ENCODE data around the gene SEC14L5.

SEC14L5 gene

DNA sequence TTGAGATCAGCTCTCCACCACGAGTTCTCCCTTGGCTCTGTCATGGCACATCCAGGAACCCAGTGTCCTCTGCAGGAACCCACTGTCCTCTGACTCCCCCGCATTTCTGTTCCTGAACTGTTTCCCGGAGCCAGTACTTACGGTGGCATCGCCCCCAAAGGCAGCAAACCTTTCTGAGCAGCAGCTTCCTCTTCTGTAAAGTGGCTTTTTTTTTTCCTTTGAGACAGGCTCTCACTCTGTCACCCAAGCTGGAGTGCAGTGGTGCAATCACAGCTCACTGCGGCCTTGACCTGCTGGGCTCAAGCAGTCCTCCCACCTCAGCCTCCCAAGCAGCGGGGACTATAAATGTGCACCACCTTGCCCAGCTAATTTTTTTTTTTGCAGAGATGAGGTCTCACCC is 43.4 kb downstream of the SEC14L5 start:
- no peak overlapping the region for H2AFZ ChIP-seq (ENCODE audit: low read length)
- H3K4me3 ChIP-seq (ENCODE audit: low read length) = no peak overlapping the region
- TF ChIP-seq EZH2 (optimal IDR thresholded peaks at IDR 0.05; ENCODE audit: low read depth, low read length) (no peak), EZH2phosphoT487 (IDR thresholded peaks at IDR 0.05; ENCODE audit: low read length) (no peak)
- TF ChIP-seq, protein P1, sequence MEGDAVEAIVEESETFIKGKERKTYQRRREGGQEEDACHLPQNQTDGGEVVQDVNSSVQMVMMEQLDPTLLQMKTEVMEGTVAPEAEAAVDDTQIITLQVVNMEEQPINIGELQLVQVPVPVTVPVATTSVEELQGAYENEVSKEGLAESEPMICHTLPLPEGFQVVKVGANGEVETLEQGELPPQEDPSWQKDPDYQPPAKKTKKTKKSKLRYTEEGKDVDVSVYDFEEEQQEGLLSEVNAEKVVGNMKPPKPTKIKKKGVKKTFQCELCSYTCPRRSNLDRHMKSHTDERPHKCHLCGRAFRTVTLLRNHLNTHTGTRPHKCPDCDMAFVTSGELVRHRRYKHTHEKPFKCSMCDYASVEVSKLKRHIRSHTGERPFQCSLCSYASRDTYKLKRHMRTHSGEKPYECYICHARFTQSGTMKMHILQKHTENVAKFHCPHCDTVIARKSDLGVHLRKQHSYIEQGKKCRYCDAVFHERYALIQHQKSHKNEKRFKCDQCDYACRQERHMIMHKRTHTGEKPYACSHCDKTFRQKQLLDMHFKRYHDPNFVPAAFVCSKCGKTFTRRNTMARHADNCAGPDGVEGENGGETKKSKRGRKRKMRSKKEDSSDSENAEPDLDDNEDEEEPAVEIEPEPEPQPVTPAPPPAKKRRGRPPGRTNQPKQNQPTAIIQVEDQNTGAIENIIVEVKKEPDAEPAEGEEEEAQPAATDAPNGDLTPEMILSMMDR (IDR thresholded peaks at IDR 0.05; ENCODE audit: low read length) = no peak
- no peak for DNase-seq
- H3K27ac ChIP-seq (ENCODE audit: low read length) = no peak overlapping the region
- no peaks in the 10 kb centered on the region for H4K20me1 ChIP-seq (ENCODE audit: insufficient read depth, low read length)
- peaks cover 66% of the 10 kb centered on the region for H3K27me3 ChIP-seq (replicated peaks; ENCODE audit: insufficient read depth, low read length)
- H3K9me2 ChIP-seq (replicated peaks; ENCODE audit: insufficient read depth, low read length) = no peaks in the 10 kb centered on the region
- no peak overlapping the region for H3K4me2 ChIP-seq (ENCODE audit: low read depth, low read length)
- no peaks in the 10 kb centered on the region for H3K79me2 ChIP-seq (ENCODE audit: low read length)
- H3K36me3 ChIP-seq (replicated peaks; ENCODE audit: insufficient read depth, low read length) = no peaks in the 10 kb centered on the region
- H3K9ac ChIP-seq (ENCODE audit: low read length) = no peak overlapping the region
- no peaks in the 10 kb centered on the region for H3F3A ChIP-seq (ENCODE audit: insufficient read depth, low read length)
- no peaks in the 10 kb centered on the region for H3K9me3 ChIP-seq (replicated peaks; ENCODE audit: insufficient read depth, low read length)
- H3K4me1 ChIP-seq (ENCODE audit: low read length) = no peaks in the 10 kb centered on the region

DNA sequence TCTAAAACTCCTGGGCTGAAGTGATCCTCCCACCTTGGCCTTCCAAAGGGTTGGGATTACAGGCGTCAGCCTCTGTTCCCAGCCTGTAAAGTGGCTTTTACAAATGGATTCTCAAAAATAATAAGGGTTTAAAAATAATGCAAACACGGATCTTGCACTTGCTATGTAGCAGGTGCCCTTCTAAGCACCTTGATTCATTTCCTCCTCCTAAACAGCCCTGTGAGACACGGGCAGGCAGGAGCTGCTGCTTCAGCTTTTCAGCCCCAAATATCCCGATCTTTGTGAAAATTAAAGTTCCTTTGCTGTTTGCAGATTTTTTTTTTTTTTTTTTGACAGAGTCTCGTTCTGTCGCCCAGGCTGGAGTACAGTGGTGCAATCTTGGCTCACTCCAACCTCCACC is 43.9 kb downstream of the SEC14L5 start:
- Histone ChIP-seq H4K20me1 (ENCODE audit: insufficient read depth, low read length) (no peaks in the 10 kb centered on the region), H3F3A (ENCODE audit: insufficient read depth, low read length) (no peaks in the 10 kb centered on the region), H3K79me2 (ENCODE audit: low read length) (no peaks in the 10 kb centered on the region), H3K4me2 (ENCODE audit: low read depth, low read length) (no peak overlapping the region), H3K4me3 (ENCODE audit: low read length) (no peak overlapping the region), H3K9me2 (replicated peaks; ENCODE audit: insufficient read depth, low read length) (no peaks in the 10 kb centered on the region), H3K4me1 (ENCODE audit: low read length) (no peaks in the 10 kb centered on the region), H3K9ac (ENCODE audit: low read length) (no peak overlapping the region), H2AFZ (ENCODE audit: low read length) (no peak overlapping the region), H3K27me3 (replicated peaks; ENCODE audit: insufficient read depth, low read length) (peaks cover 65% of the 10 kb centered on the region), H3K36me3 (replicated peaks; ENCODE audit: insufficient read depth, low read length) (no peaks in the 10 kb centered on the region), H3K9me3 (replicated peaks; ENCODE audit: insufficient read depth, low read length) (no peaks in the 10 kb centered on the region), H3K27ac (ENCODE audit: low read length) (no peak overlapping the region)
- DNase-seq = no peak
- TF ChIP-seq EZH2 (optimal IDR thresholded peaks at IDR 0.05; ENCODE audit: low read depth, low read length) (no peak), EZH2phosphoT487 (IDR thresholded peaks at IDR 0.05; ENCODE audit: low read length) (no peak)
- TF ChIP-seq, protein P1 (IDR thresholded peaks at IDR 0.05; ENCODE audit: low read length) = no peak

DNA sequence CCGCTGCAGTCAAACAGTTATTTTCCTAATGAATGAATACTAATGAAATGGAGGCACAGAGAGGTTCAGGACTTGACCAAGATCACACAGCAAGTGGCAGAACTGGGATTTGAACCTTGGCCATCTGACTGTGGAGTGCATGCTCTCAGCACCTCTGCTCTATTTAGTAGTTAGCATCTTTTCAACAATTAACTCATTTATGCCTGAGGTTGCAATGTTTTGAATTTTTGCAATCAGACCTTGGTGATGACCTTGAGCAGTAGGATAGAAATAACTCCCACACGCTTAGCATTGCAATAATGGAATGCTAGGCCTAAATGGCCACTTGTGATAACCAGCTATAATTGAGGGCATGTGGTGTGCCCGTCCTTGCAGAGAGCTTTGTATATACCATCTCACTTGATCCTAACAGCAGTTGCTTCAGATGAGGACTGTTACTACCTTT is 44.6 kb downstream of the SEC14L5 start:
- H3K27ac ChIP-seq (ENCODE audit: low read length) = no peak overlapping the region
- no peak overlapping the region for H3K4me3 ChIP-seq (ENCODE audit: low read length)

More for the DNA sequence above, 44.6 kb downstream of the SEC14L5 start:
- Histone ChIP-seq H3K9me2 (replicated peaks; ENCODE audit: insufficient read depth, low read length) (no peaks in the 10 kb centered on the region), H3K4me2 (ENCODE audit: low read depth, low read length) (no peak overlapping the region), H3K79me2 (ENCODE audit: low read length) (no peaks in the 10 kb centered on the region), H3F3A (ENCODE audit: insufficient read depth, low read length) (no peaks in the 10 kb centered on the region), H3K9ac (ENCODE audit: low read length) (no peak overlapping the region), H3K4me1 (ENCODE audit: low read length) (no peaks in the 10 kb centered on the region), H4K20me1 (ENCODE audit: insufficient read depth, low read length) (no peaks in the 10 kb centered on the region), H3K9me3 (replicated peaks; ENCODE audit: insufficient read depth, low read length) (no peaks in the 10 kb centered on the region), H3K36me3 (replicated peaks; ENCODE audit: insufficient read depth, low read length) (no peaks in the 10 kb centered on the region), H2AFZ (ENCODE audit: low read length) (no peak overlapping the region), H3K27me3 (replicated peaks; ENCODE audit: insufficient read depth, low read length) (peaks cover 61% of the 10 kb centered on the region)
- DNase-seq = no peak
- TF ChIP-seq EZH2phosphoT487 (IDR thresholded peaks at IDR 0.05; ENCODE audit: low read length) = no peak
- no peak for TF ChIP-seq EZH2 (optimal IDR thresholded peaks at IDR 0.05; ENCODE audit: low read depth, low read length)
- TF ChIP-seq, protein P1 (IDR thresholded peaks at IDR 0.05; ENCODE audit: low read length) = no peak

Data from MM.1S (cell line).